Activated naive CD8-positive, alpha-beta T cell treated with anti-CD3 and anti-CD28 coated beads, Interleukin-2, amount 10 ng/mL, durations not matched to agents 7 days and 5 days (primary cell): ENCODE measurements around the gene MACROD2. TPM values are rescaled to one million over a fixed set of nuclear protein-coding genes. Genes with fewer than 3 reads are reported as not detected.

Experiments used
- ATAC-seq: fragments of 150-1000 bp; cut with Tn5 transposase; one replicate; pipeline ENCODE4 v1.10.0; 2021; ENCODE audit warnings: low read depth, moderate library complexity
- POLR2A ChIA-PET: fragments of 350-600 bp; sonication (Branson Sonifier 250); formaldehyde crosslinking; loops from one replicate; lab custom pipeline; 2021; ENCODE audit warnings: antibody characterized with exemption; lab: Charles Lee
- DNase-seq: peaks from one replicate; pipeline ENCODE4 v3.0.0; 2021
- H3K27ac Mint-ChIP-seq: one replicate; pipeline ENCODE4 v1.8.0; 2022; ENCODE audit warnings: mild to moderate bottlenecking, mixed read lengths
- H3K27me3 Mint-ChIP-seq: one replicate; pipeline ENCODE4 v1.8.0; 2022; ENCODE audit warnings: mild to moderate bottlenecking, moderate library complexity, mixed read lengths
- H3K36me3 Mint-ChIP-seq: one replicate; pipeline ENCODE4 v1.8.0; 2021; ENCODE audit warnings: mild to moderate bottlenecking, mixed read lengths
- H3K4me1 Mint-ChIP-seq: one replicate; pipeline ENCODE4 v1.8.0; 2021; ENCODE audit warnings: mixed read lengths
- H3K4me3 Mint-ChIP-seq: one replicate; pipeline ENCODE4 v1.8.0; 2022; ENCODE audit warnings: mild to moderate bottlenecking, moderate library complexity, mixed read lengths
- H3K9me3 Mint-ChIP-seq: one replicate; pipeline ENCODE4 v1.8.0; 2021; ENCODE audit warnings: mixed read lengths
- total RNA-seq, 2 experiments: library from RNA; stranded (reverse); gene quantifications; one replicate each; pipeline ENCODE4 v1.2.3, GENCODE V29; 2021

The MACROD2 gene
- total RNA-seq, 2 experiments from 2014 or later: not detected

GRCh38 chr20:14521016-14521415 is 525.7 kb downstream of the MACROD2 start:
- Mint-ChIP-seq H3K9me3 (no peaks in the 10 kb centered on the region), H3K27me3 (no peaks in the 10 kb centered on the region), H3K4me3 (no peak overlapping the region), H3K27ac (no peak overlapping the region), H3K4me1 (no peaks in the 10 kb centered on the region), H3K36me3 (no peaks in the 10 kb centered on the region)
- POLR2A ChIA-PET: no interaction called here
- DNase-seq (no peak), ATAC-seq (no peak)

- H3K9me3 Mint-ChIP-seq: no peaks in the 10 kb centered on the region
- no peaks in the 10 kb centered on the region for H3K27me3 Mint-ChIP-seq
- H3K4me1 Mint-ChIP-seq: no peaks in the 10 kb centered on the region
- no peaks in the 10 kb centered on the region for H3K36me3 Mint-ChIP-seq
- no peak overlapping the region for H3K4me3 Mint-ChIP-seq
- DNase-seq (no peak), ATAC-seq (no peak)
- POLR2A ChIA-PET: no interaction called here
- no peak overlapping the region for H3K27ac Mint-ChIP-seq
These were observed 526.1 kb downstream of the MACROD2 start for GRCh38 chr20:14521436-14521835.

GRCh38 chr20:14522595-14522994 is 527.3 kb downstream of the MACROD2 start:
- no peaks in the 10 kb centered on the region for H3K27me3 Mint-ChIP-seq
- no peaks in the 10 kb centered on the region for H3K36me3 Mint-ChIP-seq
- H3K4me1 Mint-ChIP-seq: no peaks in the 10 kb centered on the region
- no peak for DNase-seq
- H3K4me3 Mint-ChIP-seq: no peak overlapping the region
- no peak for ATAC-seq
- POLR2A ChIA-PET: no interaction called here
- H3K27ac Mint-ChIP-seq: no peak overlapping the region
- peaks cover 1% of the 10 kb centered on the region for H3K9me3 Mint-ChIP-seq

- ATAC-seq (no peak), DNase-seq (no peak)
- H3K4me3 Mint-ChIP-seq: no peak overlapping the region
- no peaks in the 10 kb centered on the region for H3K36me3 Mint-ChIP-seq
- H3K4me1 Mint-ChIP-seq: no peaks in the 10 kb centered on the region
- no peaks in the 10 kb centered on the region for H3K27me3 Mint-ChIP-seq
- peaks cover 1% of the 10 kb centered on the region for H3K9me3 Mint-ChIP-seq
- no peak overlapping the region for H3K27ac Mint-ChIP-seq
- POLR2A ChIA-PET: no interaction called here
These were observed 527.8 kb downstream of the MACROD2 start for GRCh38 chr20:14523090-14523489.

- Mint-ChIP-seq H3K9me3 (peaks cover 1% of the 10 kb centered on the region), H3K4me1 (no peaks in the 10 kb centered on the region), H3K27me3 (no peaks in the 10 kb centered on the region), H3K4me3 (no peak overlapping the region), H3K27ac (no peak overlapping the region), H3K36me3 (no peaks in the 10 kb centered on the region)
- POLR2A ChIA-PET: no interaction called here
- DNase-seq (no peak), ATAC-seq (no peak)
These were observed 530.1 kb downstream of the MACROD2 start for GRCh38 chr20:14525426-14525825.

DNA sequence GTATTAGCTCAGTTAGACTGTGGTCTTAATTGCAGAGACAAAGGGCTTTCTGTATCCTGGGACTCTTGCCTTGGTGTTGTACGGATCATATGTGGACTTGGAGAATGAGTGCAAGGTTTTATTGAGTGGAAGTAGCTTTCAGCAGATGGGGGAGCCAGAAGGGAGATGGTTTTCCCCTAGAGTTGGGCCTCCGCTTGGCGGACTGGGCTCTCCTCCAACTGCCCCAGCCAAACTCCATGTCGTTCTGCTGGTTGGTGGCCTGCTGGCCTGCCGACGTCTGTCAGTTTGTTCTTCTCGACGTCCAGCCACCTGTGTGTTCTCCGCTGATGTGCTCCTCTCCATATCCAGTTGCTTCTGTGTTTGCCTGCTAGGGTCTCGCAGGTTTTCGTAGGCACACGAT is 531.6 kb downstream of the MACROD2 start:
- no peaks in the 10 kb centered on the region for H3K27me3 Mint-ChIP-seq
- H3K9me3 Mint-ChIP-seq: peaks cover 1% of the 10 kb centered on the region
- DNase-seq (no peak), ATAC-seq (no peak)
- no peak overlapping the region for H3K4me3 Mint-ChIP-seq
- H3K27ac Mint-ChIP-seq: no peak overlapping the region
- H3K4me1 Mint-ChIP-seq: no peaks in the 10 kb centered on the region
- POLR2A ChIA-PET: no interaction called here
- H3K36me3 Mint-ChIP-seq: no peaks in the 10 kb centered on the region

GRCh38 chr20:14531786-14532185 is 536.5 kb downstream of the MACROD2 start:
- no peak overlapping the region for H3K27ac Mint-ChIP-seq
- no peak overlapping the region for H3K4me3 Mint-ChIP-seq
- H3K36me3 Mint-ChIP-seq: no peaks in the 10 kb centered on the region
- H3K4me1 Mint-ChIP-seq: no peaks in the 10 kb centered on the region
- no peaks in the 10 kb centered on the region for H3K27me3 Mint-ChIP-seq
- peaks cover 1% of the 10 kb centered on the region for H3K9me3 Mint-ChIP-seq
- ATAC-seq (no peak), DNase-seq (no peak)
- POLR2A ChIA-PET: no interaction called here

DNA sequence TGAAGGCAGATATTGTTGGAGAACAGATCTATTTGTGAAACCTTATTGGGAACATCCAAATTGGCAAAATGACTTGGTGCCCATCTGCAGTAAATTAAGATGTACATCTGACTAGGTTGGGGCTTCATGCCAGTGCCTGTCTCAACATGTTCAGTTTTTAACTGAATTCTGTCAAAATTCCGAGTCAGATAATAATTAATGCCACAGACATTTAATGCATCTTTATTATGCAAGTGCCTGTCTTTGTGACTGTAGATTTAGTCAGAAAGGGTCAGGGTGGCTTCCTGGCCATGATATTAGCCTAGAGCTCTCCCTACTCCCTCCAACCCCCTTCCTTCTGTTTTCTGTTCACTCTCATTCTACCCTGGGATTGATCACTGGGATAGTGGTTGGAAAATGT is 541.4 kb downstream of the MACROD2 start:
- H3K27ac Mint-ChIP-seq: no peak overlapping the region
- H3K27me3 Mint-ChIP-seq: no peaks in the 10 kb centered on the region
- ATAC-seq: no peak
- no peak for DNase-seq
- peaks cover 3% of the 10 kb centered on the region for H3K9me3 Mint-ChIP-seq
- H3K4me1 Mint-ChIP-seq: no peaks in the 10 kb centered on the region
- no peaks in the 10 kb centered on the region for H3K36me3 Mint-ChIP-seq
- POLR2A ChIA-PET: no interaction called here
- no peak overlapping the region for H3K4me3 Mint-ChIP-seq

DNA sequence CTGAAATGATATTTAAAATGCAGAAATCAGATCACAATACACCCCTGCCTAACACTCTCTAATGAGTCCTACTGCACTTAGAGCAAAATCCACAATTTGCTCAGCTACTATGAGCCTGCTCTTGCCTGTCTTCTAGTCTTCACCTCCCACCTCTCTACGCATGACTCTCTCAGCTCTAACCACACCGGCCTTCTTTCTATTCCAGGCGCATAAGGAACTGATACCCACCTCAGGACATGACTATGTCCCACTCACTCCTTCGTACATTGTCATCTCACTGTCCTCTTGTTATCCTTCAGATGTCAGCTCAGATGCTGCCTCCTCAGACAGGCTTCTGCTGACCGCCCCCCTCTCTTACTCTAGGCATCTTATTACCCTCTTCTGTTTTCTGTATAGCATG is 543.1 kb downstream of the MACROD2 start:
- H3K27ac Mint-ChIP-seq: no peak overlapping the region
- H3K9me3 Mint-ChIP-seq: peaks cover 3% of the 10 kb centered on the region
- H3K27me3 Mint-ChIP-seq: no peaks in the 10 kb centered on the region
- H3K4me1 Mint-ChIP-seq: no peaks in the 10 kb centered on the region
- POLR2A ChIA-PET: no interaction called here
- H3K4me3 Mint-ChIP-seq: no peak overlapping the region
- DNase-seq: no peak
- H3K36me3 Mint-ChIP-seq: no peaks in the 10 kb centered on the region
- ATAC-seq: no peak

DNA sequence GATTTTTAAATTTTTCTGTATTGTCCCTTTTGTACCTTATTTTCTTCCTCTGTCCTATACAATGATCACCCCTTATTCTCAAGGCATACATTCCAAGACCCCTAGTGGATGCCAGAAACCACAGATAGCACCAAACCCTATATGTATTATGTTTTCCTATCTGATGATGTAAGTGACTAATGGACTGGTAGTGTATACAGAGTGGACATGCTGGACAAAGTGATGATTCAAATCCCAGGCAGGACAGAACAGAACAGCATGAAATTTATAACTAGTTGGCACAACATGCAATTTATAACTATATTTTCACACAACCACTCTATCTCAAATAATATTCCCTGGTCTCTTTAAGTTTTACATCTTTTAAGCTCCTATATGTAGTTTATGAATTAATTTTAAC is 547.7 kb downstream of the MACROD2 start:
- DNase-seq (no peak), ATAC-seq (no peak)
- H3K27ac Mint-ChIP-seq: no peak overlapping the region
- no peaks in the 10 kb centered on the region for H3K36me3 Mint-ChIP-seq
- H3K4me3 Mint-ChIP-seq: no peak overlapping the region
- H3K9me3 Mint-ChIP-seq: peaks cover 6% of the 10 kb centered on the region
- no peaks in the 10 kb centered on the region for H3K27me3 Mint-ChIP-seq
- POLR2A ChIA-PET: no interaction called here
- H3K4me1 Mint-ChIP-seq: no peaks in the 10 kb centered on the region

DNA sequence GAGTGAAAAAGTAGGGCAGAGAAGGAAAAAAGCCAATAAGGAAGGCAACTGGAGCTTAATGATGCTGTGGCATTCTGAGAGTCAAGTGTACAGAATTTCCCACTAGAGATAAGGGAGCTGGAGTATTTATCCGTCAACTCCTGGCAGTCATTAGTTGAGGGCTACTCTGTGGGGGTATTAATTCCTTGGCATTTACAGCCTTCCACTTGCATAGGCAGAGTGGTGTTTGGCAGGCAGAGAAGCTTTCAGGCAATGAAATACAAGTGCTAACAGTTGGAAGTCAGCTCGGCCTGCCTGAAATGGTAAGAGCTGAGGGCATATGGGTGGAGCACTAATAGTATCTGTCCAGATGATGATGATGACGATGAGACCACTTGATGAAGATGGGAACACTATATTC is 549.4 kb downstream of the MACROD2 start:
- DNase-seq (no peak), ATAC-seq (no peak)
- H3K36me3 Mint-ChIP-seq: no peaks in the 10 kb centered on the region
- no peaks in the 10 kb centered on the region for H3K4me1 Mint-ChIP-seq
- H3K27me3 Mint-ChIP-seq: no peaks in the 10 kb centered on the region
- POLR2A ChIA-PET: no interaction called here
- H3K27ac Mint-ChIP-seq: no peak overlapping the region
- H3K4me3 Mint-ChIP-seq: no peak overlapping the region
- peaks cover 3% of the 10 kb centered on the region for H3K9me3 Mint-ChIP-seq

DNA sequence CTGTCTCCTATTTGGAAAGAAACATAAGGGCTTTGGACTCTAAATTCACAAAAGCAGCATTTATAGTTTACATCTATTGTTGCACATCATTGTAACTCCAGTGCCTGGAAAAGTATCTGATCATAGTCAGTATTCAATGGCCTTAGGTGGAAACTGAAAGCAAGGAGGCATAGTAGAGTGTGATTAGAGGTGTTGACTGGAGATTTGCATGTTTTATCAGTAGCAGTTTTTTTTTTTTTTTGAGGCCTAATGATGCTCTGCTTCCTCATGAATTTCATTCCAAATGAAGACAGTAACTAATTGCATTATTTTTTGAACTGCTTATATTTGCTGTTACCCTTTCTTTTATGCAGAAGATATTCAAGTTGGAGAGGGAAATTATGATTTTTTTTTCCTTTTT is 555.3 kb downstream of the MACROD2 start:
- Mint-ChIP-seq H3K27me3 (no peaks in the 10 kb centered on the region), H3K4me1 (no peaks in the 10 kb centered on the region), H3K4me3 (no peak overlapping the region), H3K36me3 (no peaks in the 10 kb centered on the region), H3K9me3 (peaks cover 3% of the 10 kb centered on the region), H3K27ac (no peak overlapping the region)
- no peak for ATAC-seq
- POLR2A ChIA-PET: no interaction called here
- no peak for DNase-seq

- H3K4me1 Mint-ChIP-seq: no peaks in the 10 kb centered on the region
- no peaks in the 10 kb centered on the region for H3K36me3 Mint-ChIP-seq
- no peak overlapping the region for H3K27ac Mint-ChIP-seq
- POLR2A ChIA-PET: no interaction called here
- peaks cover 1% of the 10 kb centered on the region for H3K27me3 Mint-ChIP-seq
- ATAC-seq (no peak), DNase-seq (no peak)
- no peak overlapping the region for H3K4me3 Mint-ChIP-seq
- H3K9me3 Mint-ChIP-seq: no peaks in the 10 kb centered on the region
These were observed 558.6 kb downstream of the MACROD2 start for GRCh38 chr20:14553774-14554534.

- H3K27me3 Mint-ChIP-seq: peaks cover 1% of the 10 kb centered on the region
- no peaks in the 10 kb centered on the region for H3K4me1 Mint-ChIP-seq
- H3K4me3 Mint-ChIP-seq: no peak overlapping the region
- POLR2A ChIA-PET: no interaction called here
- no peak overlapping the region for H3K27ac Mint-ChIP-seq
- ATAC-seq (no peak), DNase-seq (no peak)
- no peaks in the 10 kb centered on the region for H3K9me3 Mint-ChIP-seq
- H3K36me3 Mint-ChIP-seq: no peaks in the 10 kb centered on the region
These were observed 560.4 kb downstream of the MACROD2 start for GRCh38 chr20:14555676-14556075.
